Measurements from ENCODE around the gene WDR89.

DNA sequence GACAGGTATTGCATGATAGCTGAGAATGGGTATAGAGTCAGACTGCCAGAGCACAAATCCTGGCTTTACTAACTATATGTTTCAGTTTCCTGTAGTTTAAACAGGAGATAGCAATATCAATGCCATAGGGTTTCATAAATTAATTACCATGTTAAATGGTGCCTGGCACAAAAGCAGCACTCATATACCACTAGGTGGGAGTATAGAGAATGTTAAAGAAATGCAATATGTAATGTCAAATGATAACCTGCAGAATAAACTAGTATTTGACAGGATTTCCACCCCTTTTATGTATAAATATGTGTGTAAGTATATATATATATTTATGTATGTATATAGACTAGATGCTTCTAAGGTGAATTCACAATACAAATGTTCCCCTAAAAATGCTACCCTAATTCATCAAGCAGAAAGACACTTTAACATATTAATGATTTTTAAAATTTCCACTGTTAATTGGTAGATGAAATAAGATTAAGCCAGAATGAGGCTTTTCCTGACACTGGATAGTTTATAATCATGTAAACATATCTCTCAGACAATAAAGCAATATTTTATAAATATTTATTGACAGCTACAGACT lies 8.6 kb downstream of the WDR89 start:
- TF ChIP-seq, protein P1, sequence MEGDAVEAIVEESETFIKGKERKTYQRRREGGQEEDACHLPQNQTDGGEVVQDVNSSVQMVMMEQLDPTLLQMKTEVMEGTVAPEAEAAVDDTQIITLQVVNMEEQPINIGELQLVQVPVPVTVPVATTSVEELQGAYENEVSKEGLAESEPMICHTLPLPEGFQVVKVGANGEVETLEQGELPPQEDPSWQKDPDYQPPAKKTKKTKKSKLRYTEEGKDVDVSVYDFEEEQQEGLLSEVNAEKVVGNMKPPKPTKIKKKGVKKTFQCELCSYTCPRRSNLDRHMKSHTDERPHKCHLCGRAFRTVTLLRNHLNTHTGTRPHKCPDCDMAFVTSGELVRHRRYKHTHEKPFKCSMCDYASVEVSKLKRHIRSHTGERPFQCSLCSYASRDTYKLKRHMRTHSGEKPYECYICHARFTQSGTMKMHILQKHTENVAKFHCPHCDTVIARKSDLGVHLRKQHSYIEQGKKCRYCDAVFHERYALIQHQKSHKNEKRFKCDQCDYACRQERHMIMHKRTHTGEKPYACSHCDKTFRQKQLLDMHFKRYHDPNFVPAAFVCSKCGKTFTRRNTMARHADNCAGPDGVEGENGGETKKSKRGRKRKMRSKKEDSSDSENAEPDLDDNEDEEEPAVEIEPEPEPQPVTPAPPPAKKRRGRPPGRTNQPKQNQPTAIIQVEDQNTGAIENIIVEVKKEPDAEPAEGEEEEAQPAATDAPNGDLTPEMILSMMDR (conservative IDR thresholded peaks at IDR 0.05; ENCODE audit: low read length), result peak; percentile 90
- TF ChIP-seq EZH2phosphoT487 (IDR thresholded peaks at IDR 0.05; ENCODE audit: borderline replicate concordance, low read depth, low read length), result no peak
